Endothelial cell of umbilical vein (primary cell): Measurements from ENCODE around the gene SIAH2. TPM values are rescaled to one million over a fixed set of nuclear protein-coding genes. Genes with fewer than 3 reads are reported as not detected.

ENCODE experiments used
- BruUV-seq: library from RNA; stranded (reverse); fragments of 400-500 nt; replicated peaks from 2 replicates; lab custom pipeline; 2021; lab: Mats Ljungman, UMichigan
- CTCF ChIA-PET: fragments of 300-600, 350-600 bp; sonication (Branson Sonifier 250); formaldehyde crosslinking; loops from one replicate; lab custom pipeline; 2021; ENCODE audit warnings: antibody characterized with exemption, inconsistent platforms; lab: Charles Lee
- POLR2A ChIA-PET: fragments of 300-600, 350-600 bp; sonication (Branson Sonifier 250); formaldehyde crosslinking; loops from one replicate; lab custom pipeline; 2021; ENCODE audit warnings: antibody characterized with exemption, inconsistent platforms; lab: Charles Lee
- DNase-seq: peaks from one replicate; pipeline ENCODE4 v3.0.0-alpha.2; 2011; ENCODE audit warnings: low read depth, low spot score
- FAIRE-seq: peaks from 2 replicates; lab custom pipeline; 2011; peaks lifted over from hg19 to GRCh38; lab: Jason Lieb, UNC
- H2AFZ ChIP-seq: 2 replicates; pipeline ENCODE4 v1.6.0; 2012; ENCODE audit warnings: low read depth, low read length, control low read depth, inconsistent platforms
- H3K27ac ChIP-seq: 2 replicates; pipeline ENCODE4 v1.5.1; 2011; ENCODE audit warnings: low read depth, mild to moderate bottlenecking, control low read depth, low read length, moderate library complexity; ENCODE audit not compliant: insufficient read depth
- H3K27me3 ChIP-seq, 2 experiments: 2 replicates each; pipeline versions ENCODE4 v1.6.0 to v1.6.1; 2011; ENCODE audit warnings: low read length in 2 of 2, mixed read lengths in 1 of 2; ENCODE audit not compliant: control insufficient read depth in 2 of 2, insufficient read depth in 2 of 2
- H3K36me3 ChIP-seq, 2 experiments: 2 replicates in 1 of 2; 3 replicates in 1 of 2; pipeline ENCODE4 v1.5.1; 2011; ENCODE audit warnings: low read length in 2 of 2, mild to moderate bottlenecking in 1 of 2, moderate library complexity in 1 of 2; ENCODE audit not compliant: control insufficient read depth in 2 of 2, insufficient read depth in 2 of 2; ENCODE audit errors: extremely low read depth in 1 of 2
- H3K4me1 ChIP-seq: 3 replicates; pipeline ENCODE4 v1.5.1; 2011; ENCODE audit warnings: mild to moderate bottlenecking, low read length; ENCODE audit not compliant: control insufficient read depth, insufficient read depth; ENCODE audit errors: extremely low read depth
- H3K4me2 ChIP-seq: 2 replicates; pipeline ENCODE4 v1.6.1; 2011; ENCODE audit warnings: low read length, control low read depth, mixed read lengths; ENCODE audit not compliant: insufficient read depth
- H3K4me3 ChIP-seq, 3 experiments: fragments of 200-600 bp in 1 of 3; sonication (generic), shearing (Covaris generic) in 1 of 3; replicated peaks in 1 of 3; 2 replicates each; pipeline ENCODE4 v1.5.1; 2011 to 2016; ENCODE audit warnings: control low read depth in 3 of 3, low read length in 3 of 3, mild to moderate bottlenecking in 2 of 3, inconsistent platforms in 1 of 3, low read depth in 1 of 3, moderate library complexity in 1 of 3; ENCODE audit not compliant: insufficient read depth in 1 of 3
- H3K79me2 ChIP-seq: 2 replicates; pipeline ENCODE4 v1.6.0; 2012; ENCODE audit warnings: low read length, inconsistent platforms; ENCODE audit not compliant: control insufficient read depth, insufficient read depth
- H3K9ac ChIP-seq: replicated peaks from 2 replicates; pipeline ENCODE3; 2011; ENCODE audit warnings: low read length, control low read depth; ENCODE audit not compliant: insufficient read depth; ENCODE audit errors: extremely low read depth
- H3K9me1 ChIP-seq: replicated peaks from 3 replicates; pipeline ENCODE4 v1.6.0; 2011; ENCODE audit warnings: mild to moderate bottlenecking, low read length; ENCODE audit not compliant: control insufficient read depth, insufficient read depth; ENCODE audit errors: extremely low read depth
- H3K9me3 ChIP-seq: replicated peaks from 2 replicates; pipeline ENCODE4 v1.5.1; 2012; ENCODE audit warnings: low read length, inconsistent platforms; ENCODE audit not compliant: control insufficient read depth, insufficient read depth
- H4K20me1 ChIP-seq: replicated peaks from 2 replicates; pipeline ENCODE3; 2011; ENCODE audit warnings: mild to moderate bottlenecking, low read length; ENCODE audit not compliant: control insufficient read depth, insufficient read depth; ENCODE audit errors: extremely low read depth
- EZH2 ChIP-seq: IDR thresholded peaks from 2 replicates; pipeline ENCODE4 v1.6.1; 2012; ENCODE audit warnings: borderline replicate concordance, low read depth, mild to moderate bottlenecking, moderate library complexity, low read length, inconsistent platforms; ENCODE audit not compliant: severe bottlenecking
- FOS ChIP-seq: IDR thresholded peaks from 2 replicates; pipeline ENCODE4 v1.6.1; 2011; ENCODE audit warnings: mild to moderate bottlenecking, low read length, moderate library complexity, borderline replicate concordance; ENCODE audit not compliant: insufficient read depth
- GATA2 ChIP-seq: IDR thresholded peaks from 2 replicates; pipeline ENCODE4 v1.7.0; 2011; ENCODE audit warnings: low read depth, mild to moderate bottlenecking, moderate library complexity, mixed read lengths, low read length; ENCODE audit not compliant: insufficient read length, insufficient read depth
- JUN ChIP-seq: IDR thresholded peaks from 2 replicates; pipeline ENCODE4 v1.6.1; 2011; ENCODE audit warnings: borderline replicate concordance, low read depth; ENCODE audit not compliant: insufficient read length, insufficient read depth
- MYC ChIP-seq: IDR thresholded peaks from one replicate; pipeline ENCODE4 v1.6.1; 2011; ENCODE audit warnings: mild to moderate bottlenecking, low read depth, low read length
- POLR2A ChIP-seq: IDR thresholded peaks from 2 replicates; pipeline ENCODE4 v1.6.1; 2012; ENCODE audit warnings: low read depth, mild to moderate bottlenecking, control low read depth, low read length
- POLR2AphosphoS5 ChIP-seq: IDR thresholded peaks from 2 replicates; pipeline ENCODE4 v1.6.1; 2012; ENCODE audit warnings: low read depth, mild to moderate bottlenecking, control low read depth, low read length, moderate library complexity; ENCODE audit not compliant: insufficient read depth
- dilution Hi-C: fragments of 300-500 bp; cut with MboI; formaldehyde crosslinking; loops from one replicate; pipeline ENCODE4 v1.15.0; 2019; ENCODE audit warnings: low sequenced_read_pairs; ENCODE audit not compliant: extremely low pct_ligation_motif_present
- intact Hi-C: fragments of 100-400 bp; cut with micrococcal nuclease; formaldehyde crosslinking; loops from one replicate; pipeline ENCODE4 v1.10.0; 2022
- polyA plus RNA-seq, 4 experiments: library from polyadenylated mRNA; depleted of rRNA in 3 of 4; stranded (reverse) in 3 of 4; unstranded in 1 of 4; fragments of >200 nt; gene quantifications; 2 replicates each; pipeline versions ENCODE4 v1.2.1 to v1.2.3, GENCODE V29; 2011 to 2012; ENCODE audit warnings: missing spikeins in 1 of 4
- total RNA-seq: library from RNA; stranded (reverse); gene quantifications from 2 replicates; pipeline ENCODE4 v1.2.3, GENCODE V29; 2021
- TF ChIP-seq, protein P1 (sequence below), 2 donors: IDR thresholded peaks; 1 replicate in 1 of 2; 2 replicates in 1 of 2; pipeline ENCODE4 v1.5.1; 2011; ENCODE audit warnings: low read length in 2 of 2, mild to moderate bottlenecking in 2 of 2, moderate library complexity in 2 of 2, control low read depth in 1 of 2, inconsistent platforms in 1 of 2, low read depth in 1 of 2; ENCODE audit not compliant: insufficient read depth in 1 of 2; ENCODE audit errors: extremely low read depth in 1 of 2
- TF ChIP-seq, protein P2 (sequence below): IDR thresholded peaks from 2 replicates; pipeline ENCODE4 v1.6.1; 2011; ENCODE audit not compliant: insufficient read depth, insufficient read length

The SIAH2 gene
- total and polyA plus RNA-seq, 2 donors (not counting 3 experiments of a cell fraction or from before 2014, with no cell fraction given) = 16.7 to 25.1 TPM

DNA sequence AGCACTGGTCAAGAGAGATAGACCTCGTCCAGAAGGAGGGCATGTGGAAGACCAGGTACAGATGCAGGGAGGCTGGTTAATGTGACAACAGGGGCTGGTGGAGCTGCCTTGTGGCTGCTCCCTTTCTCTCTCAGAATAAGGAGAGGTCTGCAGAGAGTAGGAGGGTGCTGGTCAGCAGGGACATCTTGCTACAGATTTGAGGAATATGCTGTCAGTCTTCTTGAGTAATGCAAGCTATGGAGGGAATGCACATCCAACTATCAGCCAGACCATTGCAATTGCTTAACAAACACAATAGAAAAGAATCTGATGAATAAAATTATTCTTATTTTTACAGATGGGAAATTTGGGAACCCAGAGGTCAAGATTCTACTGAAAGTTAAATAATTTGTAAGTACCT, 20.3 kb upstream of the SIAH2 start:
- dilution Hi-C loops (no loop called here), intact Hi-C loops (no loop called here)
- CTCF ChIA-PET = no interaction called here
- no TSS peak for BruUV-seq
- H3K4me3 ChIP-seq = no peak overlapping the region
- DNase-seq = no peak
- FAIRE-seq = no peak
- POLR2A ChIA-PET = no interaction called here
- H3K4me1 ChIP-seq = peaks cover 5% of the 10 kb centered on the region
- no peak overlapping the region for H3K4me2 ChIP-seq
- no peaks in the 10 kb centered on the region for H3K36me3 ChIP-seq
- no peaks in the 10 kb centered on the region for H3K9me3 ChIP-seq
- H3K79me2 ChIP-seq = no peaks in the 10 kb centered on the region
- H3K9me1 ChIP-seq = no peaks in the 10 kb centered on the region
- no peaks in the 10 kb centered on the region for H4K20me1 ChIP-seq
- H3K9ac ChIP-seq = no peak overlapping the region
- TF ChIP-seq, protein P1, sequence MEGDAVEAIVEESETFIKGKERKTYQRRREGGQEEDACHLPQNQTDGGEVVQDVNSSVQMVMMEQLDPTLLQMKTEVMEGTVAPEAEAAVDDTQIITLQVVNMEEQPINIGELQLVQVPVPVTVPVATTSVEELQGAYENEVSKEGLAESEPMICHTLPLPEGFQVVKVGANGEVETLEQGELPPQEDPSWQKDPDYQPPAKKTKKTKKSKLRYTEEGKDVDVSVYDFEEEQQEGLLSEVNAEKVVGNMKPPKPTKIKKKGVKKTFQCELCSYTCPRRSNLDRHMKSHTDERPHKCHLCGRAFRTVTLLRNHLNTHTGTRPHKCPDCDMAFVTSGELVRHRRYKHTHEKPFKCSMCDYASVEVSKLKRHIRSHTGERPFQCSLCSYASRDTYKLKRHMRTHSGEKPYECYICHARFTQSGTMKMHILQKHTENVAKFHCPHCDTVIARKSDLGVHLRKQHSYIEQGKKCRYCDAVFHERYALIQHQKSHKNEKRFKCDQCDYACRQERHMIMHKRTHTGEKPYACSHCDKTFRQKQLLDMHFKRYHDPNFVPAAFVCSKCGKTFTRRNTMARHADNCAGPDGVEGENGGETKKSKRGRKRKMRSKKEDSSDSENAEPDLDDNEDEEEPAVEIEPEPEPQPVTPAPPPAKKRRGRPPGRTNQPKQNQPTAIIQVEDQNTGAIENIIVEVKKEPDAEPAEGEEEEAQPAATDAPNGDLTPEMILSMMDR (IDR thresholded peaks at IDR 0.05; ENCODE audit: extremely low read depth in 1 of 2, insufficient read depth in 1 of 2, low read depth in 1 of 2, low read length in 2 of 2) = no peak
- TF ChIP-seq EZH2 = no peak
- no peak for TF ChIP-seq POLR2A
- no peak for TF ChIP-seq GATA2
- TF ChIP-seq, protein P2, sequence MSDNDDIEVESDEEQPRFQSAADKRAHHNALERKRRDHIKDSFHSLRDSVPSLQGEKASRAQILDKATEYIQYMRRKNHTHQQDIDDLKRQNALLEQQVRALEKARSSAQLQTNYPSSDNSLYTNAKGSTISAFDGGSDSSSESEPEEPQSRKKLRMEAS = no peak
- TF ChIP-seq JUN = no peak
- no peak for TF ChIP-seq MYC
- no peak for TF ChIP-seq FOS
- no peak for TF ChIP-seq POLR2AphosphoS5
- H2AFZ ChIP-seq = no peak overlapping the region
- H3K27me3 ChIP-seq = peaks cover 2 to 3% of the 10 kb centered on the region in 2 experiments
- H3K27ac ChIP-seq = no peak overlapping the region
